C4-2B (cell line): ENCODE results near the gene IGSF23.

Experiments
- CTCF ChIP-seq: fragments of 450-650 bp; conservative IDR thresholded peaks from 2 replicates; pipeline ENCODE4 v1.5.1; 2017; ENCODE audit warnings: mild to moderate bottlenecking
- ZFX ChIP-seq: fragments of 450-650 bp; IDR thresholded peaks from 2 replicates; pipeline ENCODE4 v1.6.1; 2017

GRCh38 chr19:44596428-44597130, 16.8 kb upstream of the IGSF23 start:
- TF ChIP-seq CTCF (no peak), ZFX (no peak)
